GM19099 (cell line): ENCODE measurements around the gene FBXO8.

ENCODE experiments used
- POLR2A ChIP-seq: IDR thresholded peaks from 3 replicates; pipeline ENCODE4 v1.6.1; 2011; ENCODE audit warnings: low read depth; ENCODE audit not compliant: insufficient read length; ENCODE audit errors: extremely low read depth

The FBXO8 gene

DNA sequence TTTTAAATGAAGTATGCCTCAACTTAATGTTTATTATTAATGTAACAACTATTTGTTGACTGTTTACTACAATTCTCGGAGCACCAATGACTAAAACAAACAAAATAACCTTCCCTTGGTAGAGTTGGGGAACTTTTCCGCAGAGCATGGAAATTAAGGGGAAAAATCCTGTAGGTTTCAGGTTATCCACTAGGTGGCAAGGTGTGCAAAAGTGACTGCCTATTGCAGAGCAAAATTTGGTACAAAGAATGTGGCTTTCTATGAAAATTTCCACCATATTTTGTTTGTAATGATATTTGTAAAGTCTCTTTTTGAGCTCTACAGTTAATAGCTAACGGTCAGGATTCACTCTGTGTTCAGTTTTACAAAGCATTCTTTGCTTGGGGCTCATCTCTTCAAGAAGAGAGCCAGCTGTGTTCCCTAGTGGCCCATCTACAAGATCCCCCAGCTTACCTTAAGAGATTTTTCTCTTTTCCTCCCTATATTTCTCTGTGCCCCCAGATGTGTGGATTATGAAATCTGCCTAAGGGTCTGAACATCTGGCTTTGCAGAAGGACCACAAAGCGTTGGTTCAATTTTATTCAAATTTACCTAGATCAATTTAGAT lies 61.1 kb downstream of the FBXO8 start:
- TF ChIP-seq POLR2A = no peak

DNA sequence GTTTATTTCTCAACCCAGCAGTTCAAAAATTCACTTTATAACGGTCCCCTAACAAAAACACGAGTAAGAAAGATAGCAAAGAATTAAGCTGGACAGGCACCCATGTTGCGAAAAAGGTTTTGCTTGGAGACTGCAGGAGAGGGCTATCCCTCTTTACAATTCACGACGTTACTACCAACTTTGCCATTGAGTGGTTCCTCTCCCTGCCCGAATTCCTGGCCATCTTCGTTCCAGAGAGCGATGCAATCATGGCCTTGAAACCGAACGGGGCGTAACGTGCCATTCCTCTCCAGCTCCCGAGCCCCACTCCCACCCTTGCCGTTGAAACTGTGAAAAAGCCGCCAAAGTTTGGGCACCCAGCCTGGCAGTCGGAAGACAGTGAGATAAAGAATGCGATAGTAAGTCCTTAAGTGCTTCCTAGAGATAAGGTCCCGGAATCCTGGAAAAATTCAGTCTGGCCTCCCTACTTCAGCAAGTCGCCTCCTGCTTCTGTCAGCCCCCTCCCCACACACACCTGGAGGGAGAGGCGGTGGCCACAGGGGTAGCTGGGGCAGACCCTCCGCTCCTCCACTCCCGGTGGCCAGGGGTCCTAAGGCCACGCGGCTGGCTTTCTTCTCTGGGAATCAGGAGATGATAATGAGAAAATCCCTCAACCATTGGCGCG lies 65.2 kb downstream of the FBXO8 start:
- TF ChIP-seq POLR2A = no peak

DNA sequence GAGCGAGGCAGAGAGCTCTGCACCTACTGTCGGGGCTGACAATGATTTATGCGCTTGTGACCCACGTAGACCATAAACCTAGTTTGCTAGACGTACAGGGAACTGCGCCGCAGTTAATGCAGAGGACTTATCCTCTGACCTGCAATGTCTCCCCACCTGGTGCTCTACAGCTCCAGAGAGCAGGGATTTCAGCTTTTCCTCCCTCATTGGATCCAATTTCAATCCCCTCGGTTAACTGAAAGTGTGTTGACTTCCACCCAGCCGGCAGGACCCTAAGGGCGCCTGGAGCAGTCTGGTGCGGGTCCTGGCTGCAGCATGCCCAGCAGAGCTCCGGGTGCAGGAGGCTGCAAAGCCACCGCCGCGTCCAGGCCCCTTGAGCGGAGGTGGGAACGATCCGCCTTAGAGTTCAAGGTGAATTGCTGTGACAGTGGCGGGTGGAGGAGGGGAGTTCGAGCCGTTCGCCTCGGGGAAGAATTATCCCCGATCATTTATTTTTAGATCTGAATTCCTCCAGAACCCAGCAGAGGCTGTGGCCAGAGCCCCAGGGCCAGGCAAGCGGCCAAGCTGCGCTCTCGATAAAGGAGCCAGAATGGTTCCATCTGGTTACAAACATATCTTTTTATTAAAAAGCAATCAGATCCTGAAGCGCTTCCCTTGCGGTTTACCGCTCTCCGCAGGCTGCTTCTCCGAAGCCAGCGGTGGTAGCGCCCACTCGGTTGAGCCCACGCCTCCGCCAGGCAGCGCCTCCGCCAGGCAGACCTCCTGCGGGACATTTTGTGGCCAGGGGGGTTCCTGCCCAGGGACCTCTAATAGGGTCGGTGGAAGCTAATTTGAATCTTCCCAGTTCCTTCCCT lies 66.0 kb downstream of the FBXO8 start:
- TF ChIP-seq POLR2A = no peak

DNA sequence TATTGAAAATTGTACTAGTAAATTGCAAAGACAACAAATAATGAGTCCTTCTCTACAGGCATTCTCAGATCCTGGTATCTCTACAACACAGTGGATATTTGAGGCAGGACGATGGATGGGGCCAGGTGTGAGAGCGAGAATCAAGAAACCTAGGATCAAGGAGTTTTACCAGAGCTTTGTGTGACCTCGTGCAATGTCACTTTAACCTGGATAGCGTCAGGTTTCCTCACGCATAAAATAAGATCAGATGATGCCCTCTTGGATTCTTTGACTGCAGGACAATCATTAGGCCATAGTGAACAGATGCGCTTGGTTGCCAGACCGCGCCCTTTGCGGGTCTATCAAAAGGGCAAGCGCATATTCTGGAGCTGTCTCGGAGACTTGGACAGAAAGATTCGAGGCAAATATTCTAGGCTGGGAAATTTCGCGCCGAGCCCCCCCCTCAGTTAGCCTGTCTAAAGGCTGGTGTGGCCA lies 66.6 kb downstream of the FBXO8 start:
- TF ChIP-seq POLR2A = no peak

DNA sequence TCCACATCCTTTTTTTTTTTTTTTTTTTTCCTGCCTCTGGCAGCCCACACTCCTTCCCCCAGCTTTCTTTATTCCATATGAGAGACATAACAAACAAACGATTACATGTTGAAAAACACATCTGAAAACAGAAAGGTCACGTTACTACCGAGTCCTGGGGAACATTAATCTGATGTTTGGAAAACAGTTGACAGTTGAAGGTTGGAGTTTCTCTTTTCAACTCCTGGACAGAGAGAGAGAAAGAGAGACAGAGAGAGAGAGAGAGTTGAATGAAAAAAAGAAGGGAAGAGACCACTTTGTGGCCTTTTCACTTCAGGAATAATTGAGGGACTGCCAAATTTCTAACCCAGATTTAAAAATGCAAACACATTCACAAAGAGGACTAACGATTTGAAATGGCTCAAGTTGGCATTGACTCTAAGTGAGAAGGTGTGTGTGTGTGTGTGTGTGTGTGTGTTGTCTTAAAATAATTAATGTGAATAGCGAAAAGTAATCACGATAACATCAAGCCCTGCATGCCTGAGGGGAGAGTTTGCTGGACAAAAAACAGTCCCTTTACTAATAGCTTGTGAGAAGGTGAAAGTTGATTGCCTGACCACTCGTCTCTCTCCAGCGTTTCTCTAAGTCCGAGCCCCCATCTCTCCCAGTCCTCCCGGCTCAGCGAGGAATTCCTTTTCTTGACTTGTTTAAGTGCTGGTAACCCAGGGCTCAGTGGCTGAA lies 67.3 kb downstream of the FBXO8 start:
- TF ChIP-seq POLR2A = no peak

DNA sequence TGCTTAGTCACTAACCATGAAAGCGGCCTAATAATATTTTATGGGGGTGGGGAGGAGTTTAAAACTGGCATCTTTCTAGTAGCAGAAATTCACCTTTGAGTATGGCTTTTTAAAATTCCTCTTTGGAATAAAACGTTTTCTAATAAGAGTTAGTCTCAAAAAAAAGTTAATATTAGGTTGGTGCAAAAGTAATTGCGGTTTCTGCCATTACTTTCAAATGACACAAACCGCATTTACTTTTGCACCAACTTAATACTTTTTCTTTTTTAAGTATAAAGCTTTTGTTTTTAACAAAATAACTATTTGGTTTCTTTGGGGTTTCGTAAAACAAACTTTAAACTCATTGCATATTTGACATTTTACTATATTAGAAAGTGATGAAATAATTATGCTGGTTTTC lies 68.4 kb downstream of the FBXO8 start:
- TF ChIP-seq POLR2A = no peak

DNA sequence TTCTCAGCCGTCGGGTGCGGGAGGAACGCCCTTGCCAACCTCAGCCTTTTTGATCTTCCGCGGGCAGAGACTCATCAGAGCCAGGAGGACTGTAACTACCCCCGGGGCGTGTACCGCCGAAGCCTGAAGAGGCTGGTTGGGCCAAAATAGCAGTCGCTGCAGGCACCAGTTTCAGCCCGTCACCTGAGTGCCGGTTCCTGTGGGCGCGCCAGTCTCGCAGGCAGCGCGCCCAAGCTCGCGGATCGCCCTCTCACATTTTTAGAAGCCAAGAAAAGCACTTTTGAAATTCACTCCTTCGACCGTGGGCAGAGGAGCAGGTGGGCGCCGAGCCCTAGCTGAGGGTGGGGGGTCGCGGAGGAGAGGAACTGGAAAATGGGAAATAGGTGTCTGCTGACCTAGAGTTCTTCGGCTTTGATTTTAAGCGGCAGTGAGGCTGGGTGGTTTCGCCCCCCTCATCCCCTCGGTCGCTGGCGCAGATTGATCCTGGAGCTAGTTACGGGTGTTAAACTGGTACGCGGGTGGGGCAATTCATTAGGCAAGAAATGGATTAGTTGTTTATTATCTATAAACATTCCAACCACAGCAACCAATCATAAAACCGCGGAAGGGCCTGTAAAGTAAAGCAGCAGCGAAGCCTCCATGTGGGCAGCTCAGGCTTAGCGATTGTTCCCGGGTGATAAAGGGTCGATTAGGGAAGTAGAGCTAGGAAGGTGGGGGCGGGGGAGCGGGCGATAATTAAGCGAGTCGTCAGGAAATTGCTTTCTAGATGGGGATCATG lies 69.2 kb downstream of the FBXO8 start:
- TF ChIP-seq POLR2A = no peak

DNA sequence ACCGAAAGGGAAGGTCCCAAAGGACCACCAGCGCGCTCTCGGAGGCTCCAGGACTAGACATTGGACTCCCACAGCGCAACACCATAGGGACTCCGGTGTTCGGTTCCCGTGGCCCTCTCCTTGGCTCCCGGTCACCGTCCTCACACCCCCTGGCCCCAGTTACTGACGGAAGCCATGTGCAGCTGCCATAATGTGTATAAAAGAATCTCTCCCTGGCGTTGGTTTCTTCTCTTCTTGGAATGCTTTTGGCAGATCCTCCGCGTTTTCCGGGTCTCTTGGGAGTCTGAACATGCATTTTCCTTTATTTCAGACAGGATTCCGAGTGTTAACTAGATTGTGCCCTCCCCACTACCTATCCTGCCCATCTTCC lies 69.8 kb downstream of the FBXO8 start:
- TF ChIP-seq POLR2A = no peak

DNA sequence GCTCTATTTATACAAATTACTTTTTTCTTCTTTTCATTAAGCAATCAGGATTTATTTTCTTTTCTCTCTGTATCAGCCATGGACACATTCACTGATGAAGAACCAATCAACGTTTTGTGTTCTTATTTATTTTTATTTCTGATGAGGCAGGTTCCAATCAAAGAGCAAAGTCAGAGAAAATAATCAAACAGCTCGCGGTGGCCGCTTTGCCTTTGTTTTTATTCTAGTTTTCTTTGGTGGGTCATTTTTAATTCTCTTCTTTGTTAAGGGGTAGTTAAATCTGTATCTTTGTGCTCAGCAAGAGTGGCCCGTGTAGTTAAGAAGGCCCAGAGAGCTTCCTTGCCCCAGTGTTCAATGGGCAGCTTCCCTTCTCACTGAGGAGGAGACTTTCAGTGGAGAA lies 71.4 kb downstream of the FBXO8 start:
- no peak for TF ChIP-seq POLR2A

DNA sequence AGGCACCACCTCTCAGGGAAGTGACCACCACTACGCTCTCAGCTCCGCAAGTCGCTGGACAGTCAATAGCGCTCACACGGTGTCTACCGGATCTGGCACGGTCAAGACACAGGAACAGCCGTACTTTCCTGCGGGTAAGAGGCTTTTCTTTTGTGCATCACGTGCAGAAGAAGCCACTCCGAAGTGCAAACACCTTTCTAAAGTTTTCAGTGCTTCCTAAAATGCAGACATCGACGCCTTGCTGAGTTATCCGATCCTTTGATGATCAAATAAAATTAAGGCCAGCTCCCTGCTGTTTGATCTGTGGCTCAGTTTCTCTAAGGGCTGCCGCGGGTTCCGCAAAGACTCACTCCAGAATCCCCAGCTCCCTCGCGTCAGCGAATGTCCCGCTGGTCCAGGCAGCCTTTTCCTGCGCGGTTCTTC lies 71.8 kb downstream of the FBXO8 start:
- no peak for TF ChIP-seq POLR2A

DNA sequence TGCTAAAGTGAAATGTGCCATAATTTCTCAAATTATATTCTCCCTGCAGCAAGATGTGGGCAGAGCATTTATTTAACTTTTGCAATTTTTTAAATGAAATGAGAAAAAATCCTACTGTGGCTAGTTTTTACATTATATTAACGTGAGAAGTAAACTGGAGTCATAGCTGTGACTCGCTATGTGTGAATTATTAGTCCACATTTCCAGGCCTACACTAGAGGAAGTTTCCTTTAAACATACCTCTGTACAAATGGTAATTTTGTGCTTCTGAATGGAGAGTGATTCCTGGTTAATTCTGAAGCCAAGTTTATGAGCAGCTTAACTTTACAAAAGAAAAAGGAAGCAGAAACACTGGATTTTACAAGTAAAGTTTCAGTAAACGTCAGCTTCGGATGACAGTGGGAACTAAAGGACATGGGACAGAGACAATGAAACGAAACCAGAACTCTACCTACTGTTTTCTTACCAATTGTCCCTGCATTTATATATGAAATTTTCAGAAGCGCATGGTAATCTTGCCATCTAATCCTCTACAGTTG lies 72.4 kb downstream of the FBXO8 start:
- no peak for TF ChIP-seq POLR2A

DNA sequence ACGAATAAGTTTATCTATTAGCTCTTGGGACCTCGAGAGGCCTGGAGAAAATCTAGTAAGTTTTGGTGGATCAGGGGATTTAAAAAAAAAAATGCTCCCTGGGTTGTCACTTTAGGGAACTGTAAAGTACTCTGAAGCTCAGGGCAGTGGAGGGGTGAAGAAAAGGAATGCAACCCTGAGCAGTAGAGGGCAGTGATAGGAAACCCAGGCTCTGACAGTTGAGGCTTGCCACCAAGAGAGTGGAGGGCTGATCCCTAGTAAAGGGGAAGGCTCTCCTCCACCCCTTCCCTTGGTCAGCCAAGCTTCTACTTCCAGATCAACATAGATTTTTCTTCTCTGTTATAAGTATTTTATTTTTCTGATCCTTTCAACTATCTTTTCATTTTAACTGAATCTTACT lies 73.1 kb downstream of the FBXO8 start:
- TF ChIP-seq POLR2A = no peak

DNA sequence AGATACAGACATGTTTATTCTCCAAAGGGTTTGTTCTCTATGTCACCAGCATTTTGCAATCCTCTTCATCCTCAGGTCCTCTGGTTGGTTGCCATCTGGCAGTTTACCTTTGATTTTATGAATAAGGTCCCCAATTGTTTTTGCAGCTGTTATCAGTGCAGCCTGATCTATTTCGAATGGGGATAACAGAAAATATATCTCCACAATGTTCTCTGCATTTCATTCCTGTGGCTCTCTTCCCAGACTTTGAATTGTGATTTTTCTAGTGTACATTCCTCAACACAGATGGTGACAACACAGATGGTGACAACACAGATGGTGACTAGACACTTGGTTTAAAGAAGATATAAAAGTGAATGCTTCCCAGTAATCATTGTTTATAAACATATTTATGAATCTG lies 74.1 kb downstream of the FBXO8 start:
- no peak for TF ChIP-seq POLR2A

DNA sequence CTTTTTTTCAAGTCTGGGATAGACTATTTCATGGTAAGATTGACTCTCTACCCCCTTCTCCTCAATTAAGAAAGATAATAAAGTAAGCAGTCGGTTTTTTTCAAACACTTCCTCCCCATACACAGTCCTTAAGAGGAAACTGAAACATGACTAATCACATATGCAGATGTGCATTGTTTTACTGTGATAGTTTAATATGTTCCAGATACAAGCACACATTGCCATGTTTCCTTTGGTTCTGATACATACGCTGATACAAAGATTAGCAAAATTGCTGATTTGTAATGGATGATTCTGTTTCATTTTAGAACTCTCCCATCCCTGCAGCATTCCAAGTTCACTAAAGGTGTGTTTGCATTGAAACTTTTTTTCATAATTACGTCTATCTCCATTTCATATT lies 76.1 kb downstream of the FBXO8 start:
- TF ChIP-seq POLR2A = no peak
